Gastroesophageal sphincter (tissue), 4 donors: ENCODE data around the gene IPO5. TPM values are rescaled to one million over a fixed set of nuclear protein-coding genes. Genes with fewer than 3 reads are reported as not detected.

ENCODE experiments used
- ATAC-seq: fragments of 150-250 bp; one replicate; pipeline ENCODE4 v1.9.1; 2016; ENCODE audit warnings: mild to moderate bottlenecking, moderate library complexity
- H3K27ac ChIP-seq, 4 donors: fragments of 200-600 bp; sonication (generic) in 3 of 4; 1 replicate in 3 of 4; 2 replicates in 1 of 4; pipeline ENCODE4 v1.5.1; 2016 to 2019
- H3K27me3 ChIP-seq: fragments of 200-600 bp; sonication (generic); one replicate; pipeline ENCODE4 v1.5.1; 2019
- H3K36me3 ChIP-seq, 2 donors: fragments of 200-600 bp; sonication (generic); one replicate each; pipeline ENCODE4 v1.5.1; 2019; ENCODE audit warnings: control low read depth in 1 of 2
- H3K4me1 ChIP-seq, 3 donors: fragments of 200-600 bp; sonication (generic); 1 replicate in 2 of 3; 2 replicates in 1 of 3; pipeline ENCODE4 v1.5.1; 2016 to 2019; ENCODE audit warnings: control low read depth in 2 of 3
- H3K4me3 ChIP-seq, 2 donors: fragments of 200-600 bp; sonication (generic); one replicate each; pipeline ENCODE4 v1.5.1; 2019; ENCODE audit warnings: mild to moderate bottlenecking in 1 of 2, moderate library complexity in 1 of 2
- H3K9me3 ChIP-seq, 3 donors: fragments of 200-600 bp; sonication (generic); one replicate each; pipeline ENCODE4 v1.5.1; 2017 to 2019; ENCODE audit warnings: control low read depth in 2 of 3
- EP300 ChIP-seq: sonication (generic); formaldehyde crosslinking; IDR thresholded peaks from one replicate; pipeline ENCODE4 v1.6.1; 2017; ENCODE audit warnings: antibody characterized with exemption, mild to moderate bottlenecking
- POLR2A ChIP-seq, 2 donors: fragments of 450-650 bp; IDR thresholded peaks; one replicate each; pipeline ENCODE4 v1.6.1; 2017; ENCODE audit warnings: antibody characterized with exemption in 2 of 2, mild to moderate bottlenecking in 2 of 2, moderate library complexity in 1 of 2
- POLR2AphosphoS5 ChIP-seq: sonication (generic); formaldehyde crosslinking; IDR thresholded peaks from one replicate; pipeline ENCODE4 v1.6.1; 2017; ENCODE audit warnings: antibody characterized with exemption
- WGBS, 2 donors: methylation state at CpG; one replicate each; pipeline ENCODE4 v1.1.5; 2018; ENCODE audit warnings: low coverage in 1 of 2; 5-methylcytosine and 5-hydroxymethylcytosine counted together
- total RNA-seq, 4 donors: library from RNA; depleted of rRNA; stranded (reverse); fragments of >200 nt; gene quantifications; one replicate each; pipeline ENCODE4 v1.1.0, GENCODE V29; 2016
- TF ChIP-seq, protein P1 (sequence below), 4 experiments: fragments of 200-600 bp in 2 of 4; fragments of 450-650 bp in 2 of 4; sonication (generic) in 1 of 4; IDR thresholded peaks; one replicate each; pipeline ENCODE4 v1.5.1; 2017 to 2019; ENCODE audit warnings: antibody characterized with exemption in 4 of 4, mild to moderate bottlenecking in 2 of 4, moderate library complexity in 2 of 4

The IPO5 gene
- total RNA-seq, 4 donors from 2014 or later, result 133 to 155 (median 142) TPM

DNA sequence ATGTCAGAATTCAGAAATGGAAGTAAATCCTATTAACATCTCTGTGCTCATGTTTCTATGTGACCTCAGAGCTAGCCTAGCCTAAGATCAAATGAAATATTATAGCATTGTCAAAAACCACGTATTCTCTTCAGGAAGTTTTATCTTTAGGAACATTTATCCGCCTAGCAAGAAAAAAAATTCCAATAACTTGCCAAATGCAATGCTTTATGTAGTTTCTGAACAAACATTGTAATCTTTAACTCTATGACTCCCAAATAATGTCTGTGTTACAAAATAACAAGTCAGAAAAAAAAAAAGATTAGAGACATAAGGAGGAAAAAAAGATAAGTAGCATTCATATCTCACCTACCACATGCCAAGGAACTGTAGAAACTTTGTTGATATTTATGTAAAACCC, 18.4 kb upstream of the IPO5 start:
- H3K36me3 ChIP-seq, result no peaks in the 10 kb centered on the region
- no peaks in the 10 kb centered on the region for H3K9me3 ChIP-seq
- ATAC-seq, result no peak
- 51 to 63% methylated on average over 2 of the region's 2 CpGs for WGBS, 2 donors
- no peak overlapping the region for H3K27ac ChIP-seq
- H3K4me1 ChIP-seq, result no peaks in the 10 kb centered on the region
- H3K27me3 ChIP-seq, result no peaks in the 10 kb centered on the region
- TF ChIP-seq POLR2AphosphoS5 (no peak), EP300 (no peak), POLR2A (IDR thresholded peaks at IDR 0.05) (no peak)
- TF ChIP-seq, protein P1, sequence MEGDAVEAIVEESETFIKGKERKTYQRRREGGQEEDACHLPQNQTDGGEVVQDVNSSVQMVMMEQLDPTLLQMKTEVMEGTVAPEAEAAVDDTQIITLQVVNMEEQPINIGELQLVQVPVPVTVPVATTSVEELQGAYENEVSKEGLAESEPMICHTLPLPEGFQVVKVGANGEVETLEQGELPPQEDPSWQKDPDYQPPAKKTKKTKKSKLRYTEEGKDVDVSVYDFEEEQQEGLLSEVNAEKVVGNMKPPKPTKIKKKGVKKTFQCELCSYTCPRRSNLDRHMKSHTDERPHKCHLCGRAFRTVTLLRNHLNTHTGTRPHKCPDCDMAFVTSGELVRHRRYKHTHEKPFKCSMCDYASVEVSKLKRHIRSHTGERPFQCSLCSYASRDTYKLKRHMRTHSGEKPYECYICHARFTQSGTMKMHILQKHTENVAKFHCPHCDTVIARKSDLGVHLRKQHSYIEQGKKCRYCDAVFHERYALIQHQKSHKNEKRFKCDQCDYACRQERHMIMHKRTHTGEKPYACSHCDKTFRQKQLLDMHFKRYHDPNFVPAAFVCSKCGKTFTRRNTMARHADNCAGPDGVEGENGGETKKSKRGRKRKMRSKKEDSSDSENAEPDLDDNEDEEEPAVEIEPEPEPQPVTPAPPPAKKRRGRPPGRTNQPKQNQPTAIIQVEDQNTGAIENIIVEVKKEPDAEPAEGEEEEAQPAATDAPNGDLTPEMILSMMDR (IDR thresholded peaks at IDR 0.05), result no peak
- no peak overlapping the region for H3K4me3 ChIP-seq

DNA sequence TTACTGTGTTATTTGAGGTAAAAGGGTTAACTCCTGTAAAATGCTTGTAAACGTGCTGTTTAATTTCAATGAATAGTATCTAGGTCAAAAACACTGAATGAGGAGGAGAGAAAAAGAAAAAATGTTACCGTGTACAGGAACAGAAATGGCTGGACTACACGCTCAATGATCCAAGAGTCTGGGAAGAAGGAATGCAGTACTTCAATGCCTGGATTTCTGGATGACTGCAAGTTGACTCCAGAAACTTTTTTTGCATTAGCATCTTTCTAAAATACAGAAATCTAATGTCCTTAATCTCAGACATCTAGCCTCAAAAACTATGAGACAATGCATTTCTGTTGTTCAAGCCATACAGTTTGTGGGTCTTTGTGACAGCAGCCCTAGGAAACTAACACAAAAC, 17.4 kb upstream of the IPO5 start:
- no peaks in the 10 kb centered on the region for H3K4me1 ChIP-seq
- 45 to 57% methylated on average over 3 of the region's 3 CpGs for WGBS, 2 donors
- no peaks in the 10 kb centered on the region for H3K27me3 ChIP-seq
- ATAC-seq, result no peak
- no peaks in the 10 kb centered on the region for H3K36me3 ChIP-seq
- TF ChIP-seq EP300, result no peak
- TF ChIP-seq, protein P1 (IDR thresholded peaks at IDR 0.05), result no peak
- TF ChIP-seq POLR2AphosphoS5, result no peak
- TF ChIP-seq POLR2A (IDR thresholded peaks at IDR 0.05), result no peak
- no peak overlapping the region for H3K27ac ChIP-seq
- no peak overlapping the region for H3K4me3 ChIP-seq
- H3K9me3 ChIP-seq, result no peaks in the 10 kb centered on the region

DNA sequence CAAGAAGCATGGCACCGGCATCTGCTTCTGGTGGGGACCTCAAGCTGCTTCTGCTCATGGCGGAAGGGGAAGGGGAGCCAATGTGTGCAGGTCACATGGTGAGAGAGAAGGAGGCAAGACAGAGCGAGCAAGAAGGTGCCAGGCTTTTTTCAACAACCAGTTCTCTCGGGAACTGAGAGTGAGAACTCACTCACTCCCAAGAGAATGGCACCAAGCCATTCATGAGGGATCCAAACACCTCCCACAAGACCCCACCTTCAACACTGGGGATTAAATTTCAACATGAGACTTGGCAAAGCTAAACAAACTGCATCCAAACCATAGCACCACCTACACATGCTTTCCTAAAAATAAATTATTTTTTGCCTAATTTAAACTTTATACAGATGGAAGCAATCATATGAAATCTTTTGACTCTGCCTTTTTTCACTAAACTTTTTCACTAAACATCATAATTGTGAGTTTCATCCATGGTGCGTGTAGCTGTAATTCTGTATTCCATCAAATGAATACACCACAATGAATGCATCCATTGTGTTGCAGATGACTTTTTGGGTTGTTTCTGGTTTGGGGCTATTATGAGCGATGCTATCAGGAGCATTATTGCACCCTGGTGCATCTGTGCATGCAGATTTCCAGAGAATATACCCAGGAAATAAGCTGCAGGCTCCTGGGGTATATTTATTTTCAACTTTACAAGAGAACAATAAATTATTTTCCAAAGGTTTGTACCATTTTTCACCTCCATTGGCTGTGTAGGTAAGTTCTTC, 14.6 kb upstream of the IPO5 start:
- Histone ChIP-seq H3K36me3 (no peaks in the 10 kb centered on the region), H3K4me3 (no peak overlapping the region), H3K27me3 (no peaks in the 10 kb centered on the region), H3K4me1 (no peaks in the 10 kb centered on the region), H3K9me3 (no peaks in the 10 kb centered on the region), H3K27ac (no peak overlapping the region)
- 45 to 79% methylated on average over 4 to 5 of the region's 6 CpGs for WGBS, 2 donors
- no peak for ATAC-seq
- TF ChIP-seq, protein P1 (IDR thresholded peaks at IDR 0.05), result no peak
- no peak for TF ChIP-seq POLR2A (IDR thresholded peaks at IDR 0.05)
- no peak for TF ChIP-seq POLR2AphosphoS5
- TF ChIP-seq EP300, result no peak

DNA sequence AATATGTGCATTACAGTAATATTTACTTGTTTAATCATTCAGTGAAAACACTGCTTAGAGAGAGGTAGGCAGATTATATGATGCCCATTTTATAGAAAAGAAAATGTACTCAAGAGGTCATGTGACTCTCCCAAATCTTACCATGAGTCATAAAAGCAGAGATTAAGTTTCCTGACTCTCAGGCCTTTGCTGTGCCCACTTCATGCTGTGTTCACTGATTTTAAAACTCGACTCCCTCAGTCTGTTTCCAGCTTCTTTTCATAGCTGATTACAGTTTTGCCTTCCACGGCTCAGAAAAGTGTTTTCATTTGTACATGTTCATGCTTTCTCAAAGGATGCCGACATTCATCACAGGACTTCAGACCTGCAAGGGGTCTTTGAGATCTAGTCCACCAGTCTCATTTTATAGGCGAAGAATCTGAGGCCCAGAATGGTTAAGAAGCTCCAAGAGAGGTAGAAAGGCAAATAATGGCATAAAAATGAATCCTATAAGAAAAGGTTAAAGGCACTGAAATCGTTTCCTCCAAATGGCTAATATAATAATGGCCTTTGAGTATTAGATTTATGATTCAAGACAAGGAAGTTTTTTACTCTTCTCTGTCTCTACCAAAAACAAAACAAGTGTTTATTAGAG, 9.0 kb upstream of the IPO5 start:
- no peak for TF ChIP-seq POLR2A (IDR thresholded peaks at IDR 0.05)
- TF ChIP-seq, protein P1 (IDR thresholded peaks at IDR 0.05), result no peak
- TF ChIP-seq EP300, result no peak
- no peak for TF ChIP-seq POLR2AphosphoS5
- ATAC-seq, result no peak

DNA sequence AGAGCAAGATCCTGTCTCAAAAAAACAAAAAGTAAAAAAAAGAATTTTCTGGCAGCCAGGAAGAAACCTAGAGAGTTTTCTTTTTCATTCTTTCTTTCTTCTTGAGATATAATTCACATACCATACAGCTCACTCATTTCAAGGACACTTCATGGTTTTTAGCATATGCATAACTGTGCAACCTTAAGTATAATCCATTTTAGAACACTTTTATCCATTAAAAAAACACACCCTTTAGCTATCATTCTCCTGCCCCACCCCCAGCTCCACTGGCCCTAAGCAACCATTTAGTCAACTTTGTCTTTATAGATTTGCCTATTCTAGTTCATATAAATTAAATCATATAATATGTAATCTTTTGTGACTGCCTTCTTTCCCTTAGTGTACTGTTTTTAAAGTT, 8.1 kb upstream of the IPO5 start:
- no peaks in the 10 kb centered on the region for H3K27me3 ChIP-seq
- H3K9me3 ChIP-seq, result no peaks in the 10 kb centered on the region
- TF ChIP-seq, protein P1 (IDR thresholded peaks at IDR 0.05), result no peak
- TF ChIP-seq POLR2AphosphoS5, result no peak
- no peak for ATAC-seq
- no peak overlapping the region for H3K27ac ChIP-seq
- no peaks in the 10 kb centered on the region for H3K4me1 ChIP-seq
- H3K36me3 ChIP-seq, result no peaks in the 10 kb centered on the region
- H3K4me3 ChIP-seq, result no peak overlapping the region

More for the DNA sequence above, 9.0 kb upstream of the IPO5 start:
- Histone ChIP-seq H3K9me3 (no peaks in the 10 kb centered on the region), H3K4me3 (no peak overlapping the region), H3K27me3 (no peaks in the 10 kb centered on the region), H3K36me3 (no peaks in the 10 kb centered on the region), H3K4me1 (no peaks in the 10 kb centered on the region), H3K27ac (no peak overlapping the region)
- WGBS, 2 donors, result 78 to 80% methylated on average over 5 of the region's 5 CpGs
